KOPT-K1 (cell line): Measurements from ENCODE around the gene CCDC92B.
"Not testable (repeated sequence)": the region's sequence is repeated elsewhere in the genome, so short reads cannot be mapped to it uniquely, and the experiment has no call there.

Experiments used
- H3K27ac ChIP-seq: fragments of 200-600 bp; sonication (generic); 2 replicates; pipeline ENCODE4 v1.5.1; 2016; ENCODE audit warnings: antibody characterized with exemption, mild to moderate bottlenecking, low read depth, low read length; ENCODE audit not compliant: poor library complexity, severe bottlenecking
- H3K36me3 ChIP-seq: fragments of 200-600 bp; sonication (generic); 2 replicates; pipeline ENCODE4 v1.5.1; 2017; ENCODE audit warnings: antibody characterized with exemption, mild to moderate bottlenecking, low read length, moderate library complexity; ENCODE audit not compliant: insufficient read depth
- H3K9me3 ChIP-seq: fragments of 200-600 bp; sonication (generic); 2 replicates; pipeline ENCODE4 v1.5.1; 2017; ENCODE audit warnings: antibody characterized with exemption, low read length, mild to moderate bottlenecking; ENCODE audit not compliant: insufficient read depth, poor library complexity, severe bottlenecking

CCDC92B gene

GRCh38 chr17:2704890-2705248 lies 44.6 kb downstream of the CCDC92B start:
- peaks cover 65% of the 10 kb centered on the region for H3K36me3 ChIP-seq
- H3K27ac ChIP-seq = no peak overlapping the region
- no peaks in the 10 kb centered on the region for H3K9me3 ChIP-seq

- H3K36me3 ChIP-seq = peaks cover 71% of the 10 kb centered on the region
- H3K9me3 ChIP-seq = no peaks in the 10 kb centered on the region
- no peak overlapping the region for H3K27ac ChIP-seq
Measured at GRCh38 chr17:2704031-2704889, 45.2 kb downstream of the CCDC92B start.

- Histone ChIP-seq H3K9me3 (no peaks in the 10 kb centered on the region), H3K36me3 (peaks cover 77% of the 10 kb centered on the region), H3K27ac (no peak overlapping the region)
Measured at GRCh38 chr17:2703606-2704005, 45.8 kb downstream of the CCDC92B start.

GRCh38 chr17:2703181-2703580 lies 46.3 kb downstream of the CCDC92B start:
- H3K27ac ChIP-seq = no peak overlapping the region
- peaks cover 82% of the 10 kb centered on the region for H3K36me3 ChIP-seq
- H3K9me3 ChIP-seq = no peaks in the 10 kb centered on the region

- Histone ChIP-seq H3K36me3 (peaks cover 92% of the 10 kb centered on the region), H3K27ac (no peak overlapping the region), H3K9me3 (no peaks in the 10 kb centered on the region)
Measured at GRCh38 chr17:2701996-2702741, 47.3 kb downstream of the CCDC92B start.

- no peaks in the 10 kb centered on the region for H3K9me3 ChIP-seq
- H3K27ac ChIP-seq = no peak overlapping the region
- peaks cover 100% of the 10 kb centered on the region for H3K36me3 ChIP-seq
Measured at GRCh38 chr17:2701161-2701995, 48.1 kb downstream of the CCDC92B start.

GRCh38 chr17:2700491-2701141 lies 48.8 kb downstream of the CCDC92B start:
- H3K9me3 ChIP-seq = no peaks in the 10 kb centered on the region
- no peak overlapping the region for H3K27ac ChIP-seq
- H3K36me3 ChIP-seq = peaks cover 100% of the 10 kb centered on the region

GRCh38 chr17:2700030-2700490 lies 49.4 kb downstream of the CCDC92B start:
- H3K36me3 ChIP-seq = peaks cover 100% of the 10 kb centered on the region

GRCh38 chr17:2699216-2699805 lies 50.1 kb downstream of the CCDC92B start:
- not testable (repeated sequence) for H3K9me3 ChIP-seq, H3K27ac ChIP-seq
- H3K36me3 ChIP-seq = peaks cover 98% of the 10 kb centered on the region

More at GRCh38 chr17:2700030-2700490, 49.4 kb downstream of the CCDC92B start:
- Histone ChIP-seq H3K9me3 (no peaks in the 10 kb centered on the region), H3K27ac (no peak overlapping the region)

GRCh38 chr17:2697611-2698162 lies 51.8 kb downstream of the CCDC92B start:
- no peak overlapping the region for H3K27ac ChIP-seq
- no peaks in the 10 kb centered on the region for H3K9me3 ChIP-seq
- peaks cover 98% of the 10 kb centered on the region for H3K36me3 ChIP-seq

- peaks cover 95% of the 10 kb centered on the region for H3K36me3 ChIP-seq
- no peaks in the 10 kb centered on the region for H3K9me3 ChIP-seq
Measured at GRCh38 chr17:2695961-2696760, 53.3 kb downstream of the CCDC92B start.

GRCh38 chr17:2695243-2695960 lies 54.0 kb downstream of the CCDC92B start:
- Histone ChIP-seq H3K36me3 (peaks cover 95% of the 10 kb centered on the region), H3K9me3 (no peaks in the 10 kb centered on the region), H3K27ac (no peak overlapping the region)

More at GRCh38 chr17:2695961-2696760, 53.3 kb downstream of the CCDC92B start:
- H3K27ac ChIP-seq = no peak overlapping the region
